Measurements from ENCODE around the gene DHX29. TPM values are rescaled to one million over a fixed set of nuclear protein-coding genes. Genes with fewer than 3 reads are reported as not detected.

The DHX29 gene
- total RNA-seq, 1 donor from 2014 or later: 29.8 TPM

- no peak for DNase-seq (ENCODE audit: low spot score)
Observed at GRCh38 chr5:55316837-55317236, 9.3 kb upstream of the DHX29 start.

DNA sequence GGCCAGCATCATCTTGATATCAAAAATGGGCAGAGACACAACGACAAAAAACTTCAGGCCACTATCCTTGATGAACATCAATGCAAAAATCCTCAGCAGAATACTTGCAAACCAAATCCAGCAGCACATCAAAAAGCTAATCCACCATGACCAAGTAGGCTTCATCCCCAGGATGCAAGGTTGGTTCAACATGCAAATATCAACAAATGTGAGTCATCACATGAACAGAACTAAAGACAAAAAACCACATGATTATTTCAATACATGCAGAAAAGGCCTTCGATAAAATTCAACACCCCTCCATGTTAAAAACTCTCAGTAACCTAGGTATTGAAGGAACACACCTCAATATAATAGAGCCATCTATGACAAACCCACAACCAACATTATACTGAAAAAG, 8.8 kb upstream of the DHX29 start:
- DNase-seq (ENCODE audit: low spot score): no peak

DNA sequence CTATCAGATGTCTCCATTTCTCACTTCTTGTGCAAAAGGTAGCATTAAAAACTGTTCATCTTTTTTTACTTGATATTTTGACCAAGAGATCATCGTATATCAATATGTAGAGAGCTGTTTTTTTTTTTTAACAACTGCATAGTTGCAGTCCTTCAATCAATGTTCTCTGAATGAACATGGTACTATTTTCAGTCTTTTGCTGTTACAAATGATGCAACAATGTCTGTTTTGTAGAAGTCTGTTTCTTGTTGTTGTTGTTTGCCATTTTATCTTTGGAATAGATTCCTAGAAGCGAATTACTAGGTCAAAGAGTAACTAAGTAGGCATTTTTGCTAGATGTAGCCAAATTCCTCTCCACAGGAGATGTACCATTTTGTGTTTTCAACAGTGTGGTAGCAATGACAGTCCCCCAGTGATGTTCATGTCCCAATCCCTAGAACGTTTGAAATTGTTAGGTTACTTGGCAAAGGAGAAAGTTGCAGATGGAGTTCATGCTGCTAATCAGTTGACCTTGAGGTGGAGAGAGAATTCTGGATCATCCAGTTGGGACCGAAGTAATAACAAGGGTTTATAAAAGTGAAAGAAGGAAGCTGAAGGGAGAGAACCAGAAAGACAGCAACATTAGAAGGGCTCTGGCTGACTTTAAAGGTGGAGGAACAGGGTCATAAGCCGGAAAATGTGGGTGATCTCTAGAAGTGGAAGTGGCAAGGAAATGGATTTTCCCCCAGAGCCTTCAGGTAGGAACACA, 6.5 kb upstream of the DHX29 start:
- DNase-seq (ENCODE audit: low spot score): no peak

DNA sequence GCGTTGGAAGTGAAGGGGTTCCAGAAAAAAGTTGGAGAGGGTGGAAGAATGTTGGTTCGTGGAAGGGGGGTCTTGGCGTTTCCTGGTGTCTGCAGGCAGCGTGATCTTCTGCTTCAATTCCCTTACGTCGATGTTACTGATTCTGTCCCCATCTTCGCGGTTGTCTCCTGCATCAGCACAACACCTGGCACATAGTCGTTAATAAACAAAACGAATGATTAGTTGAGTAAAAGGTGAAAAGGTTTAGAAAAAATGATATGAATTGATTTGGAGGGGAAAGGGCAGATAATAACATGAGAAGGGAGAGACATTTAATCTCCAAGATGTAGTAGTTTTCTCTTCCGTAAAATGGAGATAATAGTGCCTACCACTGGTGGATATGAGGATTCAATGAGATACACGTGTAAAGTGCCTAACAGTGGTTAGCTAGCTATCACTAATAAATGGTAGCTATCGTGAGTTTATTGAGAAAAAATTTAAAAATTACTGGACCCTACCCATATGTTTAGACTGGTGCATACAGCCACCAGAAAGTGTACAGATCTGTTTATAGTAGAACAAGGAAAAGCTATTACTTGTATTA, 851 bp upstream of the DHX29 start:
- DNase-seq (ENCODE audit: low spot score): no peak

DNA sequence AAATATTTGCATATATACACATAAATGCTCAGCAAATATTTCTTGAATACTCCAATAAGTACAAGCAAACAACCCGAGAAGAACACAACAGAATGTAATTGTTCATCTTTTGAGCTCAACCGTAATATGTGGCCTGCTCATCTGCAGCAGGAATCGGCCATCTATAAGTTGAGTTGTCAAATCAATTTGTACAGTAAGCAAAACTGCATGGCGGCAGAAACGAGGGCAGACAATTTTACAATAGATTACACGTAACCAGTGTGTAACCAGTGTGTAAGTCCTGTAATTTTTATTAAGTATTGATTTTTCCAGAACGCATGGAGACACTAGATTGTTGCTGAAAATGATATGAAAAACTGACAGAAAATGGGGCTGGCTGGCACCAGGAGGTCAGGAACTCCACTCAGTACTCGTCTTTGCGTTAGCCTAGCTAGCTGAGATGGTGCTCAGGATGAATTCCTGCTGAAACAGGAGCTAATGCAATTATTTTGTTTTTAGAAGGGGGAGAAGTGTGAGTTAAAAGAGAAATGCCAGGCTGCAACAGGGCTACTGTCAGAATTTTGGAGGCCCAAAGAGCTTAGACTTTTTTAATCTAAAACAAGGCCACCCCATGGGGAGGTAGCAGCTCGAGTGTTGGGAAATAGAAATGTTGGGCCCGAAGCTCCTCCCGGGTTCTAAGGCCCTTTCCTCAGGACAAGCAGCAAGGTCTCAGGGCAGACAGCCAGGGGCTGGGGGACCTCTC, 682 bp downstream of the DHX29 start:
- DNase-seq (ENCODE audit: low spot score): no peak

- no peak for DNase-seq (ENCODE audit: low spot score)
Observed at GRCh38 chr5:55305345-55305744, 2.1 kb downstream of the DHX29 start.

- no peak for DNase-seq (ENCODE audit: low spot score)
Observed at GRCh38 chr5:55304584-55304983, 2.9 kb downstream of the DHX29 start.

- no peak for DNase-seq (ENCODE audit: low spot score)
Observed at GRCh38 chr5:55303238-55303690, 4.2 kb downstream of the DHX29 start.

- no peak for DNase-seq (ENCODE audit: low spot score)
Observed at GRCh38 chr5:55300890-55301289, 6.6 kb downstream of the DHX29 start.

- DNase-seq (ENCODE audit: low spot score): no peak
Observed at GRCh38 chr5:55294935-55295334, 12.6 kb downstream of the DHX29 start.

DNA sequence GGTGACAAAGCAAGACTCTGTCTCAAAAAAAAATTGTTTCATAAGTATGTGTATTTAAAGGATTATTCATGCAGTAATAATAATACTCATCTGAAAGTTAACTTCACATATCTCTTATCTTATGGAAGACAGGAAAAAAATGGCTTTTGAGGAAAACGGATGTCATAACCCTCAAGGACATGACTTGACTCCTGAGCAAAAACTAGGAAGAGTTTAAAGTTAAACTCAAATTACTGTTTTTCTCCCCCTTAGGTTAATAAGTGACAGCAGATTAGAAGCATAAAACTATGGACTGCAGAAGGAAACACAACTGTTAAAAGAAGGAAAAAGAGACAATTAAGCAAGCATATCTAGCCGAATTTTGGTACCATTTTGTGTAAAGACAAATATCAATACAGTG, 16.5 kb downstream of the DHX29 start:
- no peak for DNase-seq (ENCODE audit: low spot score)

- DNase-seq (ENCODE audit: low spot score): no peak
Observed at GRCh38 chr5:55289808-55290207, 17.7 kb downstream of the DHX29 start.

- DNase-seq (ENCODE audit: low spot score): no peak
Observed at GRCh38 chr5:55286411-55286933, 21.0 kb downstream of the DHX29 start.

DNA sequence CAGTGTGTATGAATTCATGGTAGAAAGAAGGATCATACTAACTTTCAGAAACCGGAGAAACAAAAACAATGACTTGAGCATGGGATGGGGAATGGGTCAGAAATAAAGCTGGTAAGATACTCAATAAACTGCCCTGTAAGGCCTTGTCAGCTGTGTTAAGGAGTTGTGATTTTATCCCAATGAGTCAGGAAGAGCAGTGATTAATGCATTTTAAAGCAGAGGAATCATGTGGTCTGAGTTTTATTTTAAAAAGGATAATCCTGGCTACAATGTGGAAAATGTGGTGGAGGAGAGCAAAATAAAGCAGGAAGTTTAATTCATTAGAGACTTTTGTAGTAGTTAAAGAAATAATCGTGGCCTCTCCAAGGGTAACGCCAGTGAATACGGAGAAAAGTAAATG, 28.7 kb downstream of the DHX29 start:
- DNase-seq (ENCODE audit: low spot score): no peak

DNA sequence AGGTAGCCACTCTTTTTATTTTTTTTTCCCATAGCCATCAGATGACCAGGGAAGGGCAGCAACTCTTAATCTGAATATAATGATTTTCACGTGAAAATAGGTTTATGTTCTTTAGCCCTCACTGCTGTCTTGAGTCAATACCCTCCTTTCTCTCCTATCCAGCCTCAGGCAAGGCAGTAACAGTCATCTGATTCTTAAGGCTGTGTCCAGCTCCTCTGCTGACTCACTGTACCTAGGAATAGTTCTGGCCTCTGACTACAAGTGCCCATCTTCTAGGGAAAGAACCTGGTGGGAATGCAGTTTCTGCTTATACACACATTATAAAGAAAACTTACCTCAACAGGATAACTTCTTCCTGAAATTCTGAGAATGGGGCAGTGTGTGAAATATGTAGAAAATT, 30.7 kb downstream of the DHX29 start:
- no peak for DNase-seq (ENCODE audit: low spot score)

DNA sequence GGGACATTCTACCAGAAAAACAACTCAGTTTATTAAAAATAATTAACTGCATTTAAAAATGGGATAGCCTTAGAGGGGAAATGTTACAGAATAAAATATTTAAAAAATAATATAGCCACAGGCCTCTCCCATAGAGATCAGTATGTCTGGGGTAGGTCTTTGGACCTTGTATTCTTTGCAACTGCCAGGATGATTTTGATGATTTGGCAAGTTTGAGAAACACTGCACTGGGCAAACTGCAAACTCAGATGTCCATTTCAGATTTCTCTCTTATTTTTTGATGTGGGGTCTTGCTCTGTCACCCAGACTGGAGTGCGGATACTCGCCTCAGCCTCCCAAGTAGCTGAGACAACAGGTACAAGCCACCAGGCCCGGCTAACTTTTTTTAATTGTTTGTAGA, 49.2 kb downstream of the DHX29 start:
- no peak for DNase-seq (ENCODE audit: low spot score)

DNA sequence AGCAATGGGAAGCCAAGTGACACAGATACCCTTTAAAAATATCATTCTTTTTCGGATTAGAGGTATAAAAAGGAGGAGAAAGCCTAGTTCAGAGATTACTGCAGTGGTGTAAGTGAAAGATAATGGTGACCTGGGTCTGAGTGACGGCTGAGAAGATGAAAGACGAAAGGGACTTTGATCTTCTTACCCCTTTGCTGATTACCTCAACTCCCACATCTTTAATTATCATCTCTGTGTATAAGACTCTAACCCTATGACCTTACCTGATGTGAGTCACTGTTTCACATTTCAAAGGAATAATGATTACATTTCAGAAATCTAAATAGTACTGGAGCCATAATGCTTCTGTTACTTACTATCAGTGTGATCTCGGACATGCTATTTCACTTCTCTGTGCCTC, 52.7 kb downstream of the DHX29 start:
- no peak for DNase-seq (ENCODE audit: low spot score)

DNA sequence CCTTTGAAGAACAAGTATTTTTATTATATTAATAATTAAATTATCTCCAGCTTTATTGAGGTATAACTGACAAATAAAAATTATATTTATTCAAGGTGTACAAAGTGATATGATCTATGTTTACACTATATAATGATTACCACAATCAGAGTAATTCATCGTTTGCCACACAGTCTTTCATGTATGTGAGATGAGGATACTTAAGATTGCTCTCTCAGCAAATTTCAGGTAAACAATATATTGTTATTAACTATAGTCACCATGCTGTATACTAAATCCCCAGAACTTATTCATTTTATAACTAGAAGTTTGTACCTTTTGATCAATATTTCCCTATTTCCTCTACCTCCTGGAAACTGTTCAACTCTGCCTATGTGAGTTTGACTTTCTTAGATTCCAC, 57.4 kb downstream of the DHX29 start:
- DNase-seq (ENCODE audit: low spot score): no peak

DNA sequence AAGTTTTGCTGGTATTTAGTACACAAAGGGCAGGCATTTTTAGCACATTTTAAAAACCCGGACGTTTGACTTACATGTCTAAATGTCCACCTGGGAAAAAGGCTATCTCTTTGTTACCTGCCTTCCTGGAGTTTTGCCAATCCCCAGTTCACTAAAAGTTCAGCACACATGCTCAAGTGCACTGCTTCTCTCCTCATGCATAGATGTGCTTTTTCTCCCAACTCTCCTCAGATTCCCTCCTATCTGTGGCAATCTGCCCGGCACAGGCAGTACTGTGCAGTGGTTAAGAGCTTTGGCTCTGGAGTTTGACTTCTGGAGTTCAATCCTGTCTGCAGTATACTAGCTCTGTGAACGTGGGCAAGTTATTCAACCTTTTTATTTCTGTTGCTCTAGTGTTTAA, 65.7 kb downstream of the DHX29 start:
- DNase-seq (ENCODE audit: low spot score): peak; percentile 55

DNA sequence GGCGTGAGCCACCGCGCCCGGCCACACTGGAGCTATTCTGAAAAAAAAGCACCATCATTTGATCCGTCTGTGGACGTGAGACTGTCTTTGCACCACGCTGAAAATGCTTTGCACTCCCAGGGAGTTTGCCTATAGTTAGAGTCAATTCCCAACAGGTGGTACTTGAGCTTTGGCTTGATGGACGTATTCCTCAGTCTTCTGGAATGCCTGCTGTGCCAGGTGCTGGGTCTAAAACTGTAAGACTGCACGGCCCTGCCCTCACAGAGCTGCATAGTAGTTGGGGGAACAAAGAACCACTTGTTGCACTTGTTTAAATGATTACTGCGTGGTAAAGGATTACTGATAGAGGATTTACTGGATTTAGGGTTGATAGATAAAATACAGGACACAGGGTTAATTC, 70.7 kb downstream of the DHX29 start:
- no peak for DNase-seq (ENCODE audit: low spot score)

DNA sequence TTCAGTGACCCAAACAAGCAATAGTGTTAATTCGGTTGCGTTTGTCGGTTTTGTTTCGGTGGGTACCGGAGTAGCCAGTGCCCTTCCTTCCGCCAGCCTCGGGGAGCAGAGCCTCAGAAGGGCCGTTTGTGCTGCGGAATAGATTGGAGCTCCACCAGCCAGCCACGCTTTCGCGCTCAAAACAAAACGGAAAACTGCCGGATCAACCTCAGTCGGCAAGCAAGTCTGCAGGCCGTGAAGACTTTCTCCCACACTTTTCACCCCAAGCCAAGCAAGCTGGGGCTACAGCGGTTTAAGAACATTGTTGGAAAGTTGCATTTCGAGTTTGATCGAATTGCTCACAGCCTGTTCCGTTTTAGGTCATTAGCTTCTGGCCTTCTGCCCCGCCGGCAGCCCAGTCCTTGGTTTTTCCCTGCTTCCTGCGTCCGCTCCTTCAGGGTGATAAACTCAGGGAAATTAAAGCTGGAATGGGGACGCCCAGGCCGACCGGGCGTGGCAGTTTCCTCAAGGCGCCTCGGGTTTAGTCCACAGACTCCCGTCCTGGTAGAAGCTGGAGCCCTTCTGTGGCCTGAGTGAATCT, 73.3 kb downstream of the DHX29 start:
- peak; percentile 50 for DNase-seq (ENCODE audit: low spot score)
